GM18502 (cell line): ENCODE measurements around the gene CCN6.
"Not testable (repeated sequence)": the region's sequence is repeated elsewhere in the genome, so short reads cannot be mapped to it uniquely, and the experiment has no call there.

Experiments
- ATAC-seq: cut with Tn5 transposase; IDR thresholded peaks from one replicate; pipeline ENCODE4 v1.9.1; 2021; ENCODE audit warnings: mild to moderate bottlenecking; ENCODE audit not compliant: unreplicated experiment, poor library complexity

The CCN6 gene

DNA sequence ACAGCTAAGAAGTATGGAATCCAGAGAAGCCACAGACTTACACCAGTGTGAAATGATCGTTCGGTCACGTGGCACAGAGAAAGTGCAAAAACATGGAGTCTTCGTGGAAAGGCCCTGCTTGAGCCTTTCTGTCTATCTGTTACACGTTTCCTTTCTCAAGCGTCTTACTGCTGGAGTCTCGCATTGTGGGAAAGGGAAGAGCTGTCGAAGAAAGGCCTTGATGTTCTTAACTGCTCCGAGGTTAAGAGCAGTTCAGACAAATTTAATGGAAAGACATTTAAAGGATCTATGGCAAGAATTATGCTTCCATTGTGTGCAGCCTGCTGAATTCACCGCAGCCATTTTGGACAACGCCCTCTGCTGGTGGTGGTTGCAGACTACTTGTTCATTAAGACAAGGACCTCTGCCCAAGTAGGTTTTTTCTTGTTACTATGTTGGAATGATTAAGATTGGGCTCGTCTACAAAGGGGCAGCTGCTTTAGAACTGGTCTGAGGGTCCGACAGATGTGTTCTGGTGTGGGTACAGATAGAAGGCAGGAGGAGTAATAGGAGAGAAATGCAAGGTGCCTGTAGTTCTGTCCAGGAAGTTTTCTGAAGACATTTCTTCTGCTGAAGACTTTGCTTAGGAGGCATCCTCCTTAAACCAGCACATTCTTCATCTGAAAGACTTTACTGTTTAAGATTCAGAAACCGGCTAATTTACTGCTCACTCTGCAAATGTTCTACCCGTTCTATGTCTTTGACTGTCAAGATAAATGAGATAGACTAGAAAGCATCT lies 24.7 kb upstream of the CCN6 start:
- no peak for ATAC-seq

DNA sequence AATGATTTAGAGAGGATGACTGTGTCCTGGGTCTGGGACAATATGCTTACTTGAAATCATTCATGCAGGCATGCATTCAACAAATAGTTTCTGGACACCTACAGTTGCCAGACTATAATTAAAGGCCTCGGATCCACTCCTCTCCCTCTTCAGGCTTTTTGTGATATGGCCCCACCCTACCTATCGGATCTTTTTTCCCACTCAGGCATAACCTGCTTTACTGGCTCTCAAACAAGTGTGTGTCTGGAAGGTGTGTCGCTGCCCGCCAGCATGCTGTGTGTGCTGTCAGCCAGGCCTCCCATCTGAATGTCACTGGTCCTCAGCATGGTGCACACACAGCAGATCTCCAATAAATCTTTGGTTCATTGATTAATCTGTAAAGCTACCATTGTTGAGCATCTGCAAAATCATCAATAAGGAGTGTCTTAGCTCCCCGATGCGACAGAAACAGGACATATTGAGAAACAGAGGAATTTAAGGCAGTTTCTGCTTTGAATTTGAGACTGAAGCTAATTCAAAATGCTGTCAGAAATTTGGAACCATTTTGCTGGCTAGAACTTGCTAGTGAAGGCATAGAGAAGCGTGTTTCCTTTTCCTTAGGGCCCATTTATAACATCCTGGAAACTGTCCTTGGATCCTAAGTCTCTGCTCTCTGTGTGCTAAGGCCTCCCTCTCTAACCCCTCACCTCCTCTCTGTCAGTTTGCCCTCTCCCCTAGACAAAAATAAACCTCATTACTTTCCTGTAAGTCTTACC lies 23.5 kb upstream of the CCN6 start:
- ATAC-seq = no peak

DNA sequence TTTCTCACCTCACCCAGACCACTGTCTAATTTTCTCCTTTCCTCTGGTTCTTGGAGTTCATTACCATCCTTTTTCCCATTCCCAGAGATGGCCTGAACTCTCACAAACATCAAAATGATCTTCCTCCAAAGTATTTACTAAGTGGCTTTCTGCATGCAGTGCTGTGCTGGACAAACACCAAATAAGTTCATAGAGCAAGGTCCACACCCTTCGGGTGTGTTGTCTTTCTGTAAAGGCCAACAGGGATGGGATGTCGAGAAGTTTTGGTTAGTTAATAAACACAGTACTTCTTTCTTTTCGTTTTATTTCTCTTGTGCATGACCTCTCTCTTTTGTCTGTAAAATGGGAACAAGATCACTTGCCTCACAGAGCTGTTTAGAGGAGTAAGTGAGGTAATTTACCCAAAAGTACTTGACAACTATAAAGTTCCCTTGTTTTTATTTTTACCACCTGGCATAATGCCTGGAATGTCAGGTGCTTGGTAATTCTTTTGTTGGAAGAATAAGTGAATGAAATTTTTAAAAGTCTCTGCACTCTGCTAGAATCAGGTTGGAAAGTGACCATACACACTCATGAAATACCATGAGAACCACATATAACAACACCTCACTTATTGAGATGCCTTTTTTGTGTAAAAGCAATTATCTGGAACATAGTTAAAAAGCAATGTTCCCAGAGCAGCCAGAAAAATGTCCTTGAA lies 22.8 kb upstream of the CCN6 start:
- no peak for ATAC-seq

DNA sequence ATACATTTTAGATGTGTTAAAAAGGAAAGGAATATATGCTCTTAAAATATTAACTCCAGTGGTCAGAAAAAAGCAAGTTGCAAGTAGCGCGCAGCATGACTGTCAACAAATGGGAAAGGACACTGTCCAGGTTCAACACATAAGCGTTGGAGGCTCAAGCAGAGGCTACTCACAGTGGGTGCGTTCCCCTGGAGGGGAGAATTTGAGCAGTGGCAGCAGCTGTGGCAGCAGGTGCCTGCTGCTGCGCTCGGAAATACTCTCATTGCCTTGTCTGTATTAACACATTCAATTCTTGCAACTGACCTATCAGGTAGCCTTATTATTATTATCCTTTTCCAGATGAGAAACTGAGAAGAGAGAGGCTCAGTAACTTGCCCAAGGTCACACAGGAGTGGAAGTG lies 21.9 kb upstream of the CCN6 start:
- no peak for ATAC-seq

DNA sequence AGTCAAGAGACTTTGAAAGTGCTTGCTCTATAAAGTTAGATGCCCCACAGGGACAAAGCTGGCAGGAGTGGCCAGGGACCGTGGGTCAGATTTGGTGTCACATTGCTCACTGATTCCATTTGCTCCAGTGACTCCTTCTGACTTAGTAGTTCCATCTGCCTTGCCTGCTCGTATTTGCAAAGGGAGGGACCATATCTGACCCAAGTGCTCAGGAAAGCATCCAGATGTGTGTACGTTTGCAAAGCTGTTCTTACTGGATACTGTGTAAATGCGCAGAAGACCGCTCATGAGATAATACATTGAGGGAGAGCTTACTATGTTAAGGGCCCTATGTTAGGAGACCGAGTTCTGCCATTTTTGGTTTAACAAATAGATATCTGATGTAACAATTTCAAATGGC lies 21.2 kb upstream of the CCN6 start:
- ATAC-seq = no peak

DNA sequence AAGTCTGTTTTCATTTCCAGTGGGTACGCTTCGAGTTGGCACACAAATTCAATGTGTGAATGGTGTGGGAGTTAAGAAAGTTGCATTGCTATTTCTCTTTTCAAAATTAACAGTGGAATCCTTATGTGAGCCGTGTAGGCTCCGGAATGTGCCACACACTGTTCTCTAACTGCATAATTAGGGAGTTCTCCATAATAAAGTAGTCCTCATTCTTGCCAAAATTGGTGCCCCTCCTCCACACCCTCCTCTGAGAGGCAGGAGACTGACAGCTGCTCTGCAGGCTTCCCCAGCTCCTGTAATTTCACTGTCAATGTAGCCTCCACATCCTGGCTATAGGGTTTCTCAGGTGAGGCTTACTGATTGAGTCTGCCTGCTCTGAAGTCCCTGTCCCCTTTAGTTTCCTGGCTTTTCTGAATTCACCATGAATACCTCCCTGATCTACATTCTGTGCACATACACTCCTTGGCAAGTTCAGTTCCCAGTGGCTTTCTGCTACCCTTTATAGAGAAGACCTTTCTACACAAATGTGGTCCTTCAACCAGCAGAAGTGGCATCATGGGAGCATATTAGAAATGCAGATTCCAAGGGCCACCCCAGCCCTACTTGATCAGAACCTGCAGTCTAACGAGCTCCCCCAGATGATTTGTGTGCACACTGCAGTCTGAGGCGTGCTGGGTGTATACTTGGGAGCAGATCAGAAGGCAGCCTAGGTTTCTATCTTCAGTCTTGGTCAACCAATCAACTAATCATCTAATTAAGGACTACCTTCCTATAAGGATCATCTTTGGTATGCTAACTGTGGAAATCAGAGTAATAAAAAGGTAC lies 19.9 kb upstream of the CCN6 start:
- ATAC-seq = no peak

DNA sequence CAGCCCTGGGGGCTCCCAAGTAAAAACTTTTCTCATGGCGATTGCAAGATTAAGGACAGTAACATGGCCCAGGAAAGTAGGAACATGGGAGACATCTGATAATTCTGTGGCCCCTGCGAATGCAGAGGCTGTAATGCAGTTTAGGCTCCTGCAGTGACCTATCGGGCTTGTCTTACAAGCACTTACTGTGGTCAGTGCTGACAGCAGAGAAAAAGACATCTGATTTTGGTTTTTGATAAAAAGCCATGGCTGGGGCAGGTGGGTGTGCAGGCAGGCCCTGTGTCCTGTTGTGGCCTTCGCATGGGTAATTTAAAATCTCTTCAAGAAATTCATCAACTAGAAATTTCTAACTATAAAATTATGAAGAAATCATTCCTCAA lies 19.3 kb upstream of the CCN6 start:
- no peak for ATAC-seq

DNA sequence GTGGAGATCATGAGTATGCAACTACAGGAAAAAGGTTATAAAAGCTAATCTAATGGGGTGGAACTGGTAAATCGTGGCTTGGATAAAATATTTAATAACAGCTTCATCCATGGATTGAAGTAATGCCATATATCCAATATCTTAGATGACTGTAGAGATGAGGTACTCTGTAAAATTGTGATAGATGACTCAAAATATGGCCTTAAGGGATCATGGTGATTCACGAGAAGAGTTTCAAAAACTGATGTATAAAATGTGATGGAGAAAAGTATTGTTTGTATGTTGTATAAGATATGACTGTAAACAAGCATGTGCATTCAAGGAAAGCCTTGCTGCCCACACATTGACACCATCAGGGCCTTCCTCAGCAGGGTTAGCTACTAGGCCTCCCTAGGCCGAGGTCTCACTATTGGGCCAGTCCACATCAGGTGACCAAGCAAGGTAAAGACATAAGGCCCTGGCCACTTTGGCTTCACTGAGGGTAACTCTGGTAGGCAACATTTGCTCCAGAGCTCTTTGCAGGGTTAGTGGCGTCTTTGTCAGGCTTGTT lies 17.7 kb upstream of the CCN6 start:
- no peak for ATAC-seq

DNA sequence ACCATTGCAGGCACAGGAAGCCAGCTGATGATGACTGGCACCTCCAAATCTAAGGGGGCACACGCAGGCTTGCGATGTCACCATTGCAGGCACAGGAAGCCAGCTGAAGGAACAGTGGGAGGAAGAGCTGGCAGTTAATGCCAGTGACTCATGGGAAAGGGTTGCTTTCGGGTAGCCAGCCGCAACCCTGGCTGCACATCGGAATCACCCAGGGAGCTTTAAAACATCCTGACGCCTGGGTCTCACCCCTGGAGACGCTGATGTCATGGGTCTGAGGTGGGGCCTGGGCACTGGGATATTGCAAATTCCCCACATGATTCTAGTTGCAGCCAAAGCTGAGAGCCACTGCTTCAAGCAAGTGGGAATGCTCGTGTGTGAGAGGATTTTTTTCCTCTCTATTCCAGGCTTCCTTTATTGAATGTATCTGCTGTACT lies 16.1 kb upstream of the CCN6 start:
- ATAC-seq = no peak

DNA sequence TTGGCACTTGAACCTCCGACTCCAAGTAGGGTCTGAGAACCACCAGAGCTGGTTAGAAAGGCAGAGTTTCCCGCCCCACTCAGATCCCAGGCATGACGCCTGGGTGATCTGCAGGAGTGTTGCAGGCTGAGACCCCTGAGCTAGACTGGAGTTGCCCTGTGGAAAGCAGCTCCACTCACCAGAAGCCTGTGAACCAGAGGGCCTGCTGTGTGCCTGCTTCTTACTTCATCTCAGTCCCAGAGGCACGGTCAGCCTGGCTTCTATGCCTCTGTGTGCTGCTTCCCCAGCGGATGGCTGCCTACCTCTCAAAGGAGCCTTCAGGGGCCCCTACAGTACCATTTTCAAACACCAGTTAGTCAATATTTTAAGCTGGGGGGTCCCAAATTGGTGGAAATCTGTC lies 15.6 kb upstream of the CCN6 start:
- no peak for ATAC-seq

DNA sequence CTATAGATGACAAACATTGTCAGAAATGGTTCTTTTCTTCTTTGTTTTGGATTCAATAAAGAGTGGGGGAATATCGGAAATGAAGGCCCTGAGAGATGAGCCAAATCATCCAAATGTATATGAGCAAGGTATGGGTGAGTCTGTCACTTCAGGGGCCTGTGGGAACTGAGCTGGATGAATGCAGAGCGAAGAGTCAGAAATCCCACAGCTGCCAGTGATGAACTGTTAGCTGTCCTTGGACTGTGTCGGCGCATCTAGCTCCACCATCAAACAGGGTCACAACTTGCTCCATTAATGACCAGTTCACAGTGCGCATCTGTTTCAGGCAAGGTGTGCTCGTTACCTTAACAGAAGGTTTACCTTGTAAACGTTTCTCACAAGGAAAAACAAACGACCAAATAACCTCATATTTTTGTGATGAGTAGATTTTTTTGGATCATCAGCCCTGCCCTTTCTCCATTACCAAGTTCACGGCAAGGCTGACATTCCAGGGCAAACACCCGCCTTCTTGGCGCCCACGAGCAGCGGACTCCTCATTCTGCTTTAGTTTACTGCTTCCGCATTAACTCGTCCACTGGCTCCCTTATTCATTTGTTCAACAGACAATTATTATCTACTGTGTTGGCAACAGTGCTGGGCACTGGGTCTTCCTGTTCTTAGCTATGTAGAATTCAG lies 15.0 kb upstream of the CCN6 start:
- ATAC-seq = no peak

DNA sequence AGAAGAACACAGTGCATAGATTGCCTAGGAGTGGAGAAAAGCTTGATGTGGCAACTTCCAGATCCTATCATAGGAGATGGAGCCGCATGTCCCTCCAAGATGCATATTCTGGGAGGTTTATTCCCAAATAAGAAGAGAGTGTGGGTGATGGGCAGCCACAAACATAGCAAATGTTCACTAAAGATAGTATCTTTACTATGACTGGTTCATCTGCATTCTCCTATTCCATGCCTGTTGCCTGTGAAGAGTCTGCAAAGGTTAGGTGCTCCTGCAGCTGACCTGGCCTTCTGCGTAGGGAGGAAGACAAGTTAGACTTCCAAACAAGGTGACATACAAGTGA lies 14.5 kb upstream of the CCN6 start:
- no peak for ATAC-seq

DNA sequence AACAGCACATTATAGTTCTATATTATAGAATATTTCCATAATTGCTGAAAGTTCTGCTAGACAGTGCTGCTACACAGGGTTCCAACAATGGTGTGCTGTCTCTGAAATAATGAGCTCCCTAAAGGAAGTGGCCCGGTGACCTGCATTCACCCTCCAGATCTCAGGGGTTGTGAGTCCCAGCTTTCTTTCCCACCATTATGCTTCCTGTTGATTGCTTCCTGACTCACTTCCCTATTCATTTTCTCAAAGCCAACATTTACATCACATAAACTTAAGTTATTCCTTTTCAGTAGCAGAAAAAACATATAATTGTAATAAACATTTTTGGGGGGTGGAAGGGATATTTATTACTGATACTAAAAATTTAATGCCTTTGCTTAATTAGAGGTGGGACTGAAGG lies 12.9 kb upstream of the CCN6 start:
- no peak for ATAC-seq

DNA sequence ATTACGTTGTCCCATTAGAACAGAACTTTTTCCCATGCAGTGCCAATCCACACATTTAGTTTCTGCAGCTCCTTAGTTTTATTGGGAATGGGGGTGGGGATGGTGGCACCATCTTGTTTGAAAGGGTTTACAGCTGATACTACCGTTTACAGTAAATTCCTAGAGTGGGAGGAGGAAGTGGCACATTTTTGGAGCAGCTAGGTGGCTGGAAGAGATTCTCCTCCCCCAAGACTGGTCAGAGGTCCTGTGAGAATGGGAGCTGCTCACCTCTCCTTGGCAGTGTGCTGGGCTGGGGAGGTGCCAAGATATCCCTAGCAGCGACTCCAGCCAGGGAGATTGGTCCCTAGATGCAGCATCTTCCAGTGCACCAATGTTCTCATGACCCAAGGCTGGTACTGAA lies 12.4 kb upstream of the CCN6 start:
- ATAC-seq = no peak

DNA sequence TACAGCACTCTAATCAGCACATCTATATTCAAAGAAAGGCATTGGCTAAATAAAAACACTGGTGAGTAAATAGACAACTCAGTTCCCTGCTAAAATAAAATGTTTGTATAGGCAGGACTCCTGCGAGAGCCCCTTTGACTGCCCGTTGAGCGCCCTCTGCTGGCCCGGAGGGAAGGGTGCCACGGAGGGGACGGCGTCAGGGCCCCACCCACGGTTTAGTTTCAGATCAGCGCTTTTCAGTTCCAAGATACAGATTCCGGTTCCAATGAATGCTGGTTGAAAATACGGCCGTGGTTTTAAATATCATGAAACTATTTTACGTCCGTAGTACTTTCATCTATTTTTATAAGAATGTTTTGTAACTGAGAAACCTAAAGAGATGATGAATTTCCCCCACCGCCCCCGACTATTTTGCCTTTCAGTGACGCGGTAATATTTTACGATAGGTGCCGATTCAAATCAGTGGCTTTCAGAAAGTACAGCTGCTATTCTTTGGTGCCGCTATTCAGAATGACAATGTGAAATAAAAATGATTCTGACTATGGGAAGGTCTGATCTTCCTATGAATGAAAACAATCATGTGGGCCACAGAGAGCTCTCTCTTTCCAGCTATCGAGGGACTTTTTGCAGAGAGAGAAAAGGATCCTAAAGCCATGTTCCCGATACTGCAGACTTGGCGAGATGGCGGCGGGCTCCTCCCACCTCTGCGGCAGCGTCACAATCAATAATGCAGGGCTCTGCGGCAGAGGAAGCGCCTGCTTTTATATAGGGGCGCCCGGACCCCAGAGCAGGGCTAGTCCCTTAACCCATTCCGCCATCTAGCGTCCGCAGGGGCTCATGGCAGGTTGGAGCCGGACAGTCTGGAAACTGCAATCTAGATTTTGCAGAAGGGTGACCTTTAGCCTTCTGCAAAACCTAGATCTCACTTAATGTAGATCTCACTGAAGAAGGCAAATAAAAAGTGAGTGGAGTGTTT lies 10.6 kb upstream of the CCN6 start:
- ATAC-seq = peak; percentile 93

DNA sequence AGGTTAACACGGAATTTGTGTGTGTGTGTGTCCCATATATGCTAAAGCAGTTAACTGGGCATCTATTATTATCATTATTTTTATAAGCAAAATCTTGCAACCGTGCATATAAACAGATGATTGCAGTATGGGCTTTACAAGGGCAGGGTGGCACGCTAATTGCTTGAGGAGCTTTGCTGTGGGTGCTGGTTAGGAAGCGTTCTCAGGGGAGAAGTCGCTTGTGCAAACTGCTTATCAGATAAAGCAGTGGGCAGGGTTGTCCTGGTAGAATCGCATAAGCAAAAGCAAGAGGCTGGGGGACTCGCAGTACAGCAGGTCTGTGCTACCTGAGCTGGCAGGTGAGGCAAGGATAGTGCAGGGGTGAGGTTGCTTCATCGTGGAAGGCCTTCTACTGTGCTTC lies 9.7 kb upstream of the CCN6 start:
- ATAC-seq = no peak

DNA sequence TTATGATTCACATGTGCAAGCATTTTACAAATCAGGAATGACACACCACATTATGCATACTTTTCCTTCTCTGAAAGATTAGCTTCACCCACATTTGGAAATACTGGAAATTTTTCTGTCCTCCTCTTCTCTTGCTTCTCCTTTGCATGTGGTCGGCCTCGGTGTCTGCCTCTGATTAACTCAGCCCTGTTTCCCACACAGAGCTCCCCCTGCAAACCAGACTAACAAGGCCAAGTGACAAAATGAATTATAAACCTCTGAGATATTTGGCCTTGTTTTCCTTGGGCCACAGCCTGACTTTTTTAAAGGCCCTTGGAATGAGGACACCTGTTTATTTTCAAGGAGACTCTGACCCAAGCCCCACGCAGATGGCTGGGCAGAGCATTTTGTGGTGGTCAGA lies 9.0 kb upstream of the CCN6 start:
- no peak for ATAC-seq

DNA sequence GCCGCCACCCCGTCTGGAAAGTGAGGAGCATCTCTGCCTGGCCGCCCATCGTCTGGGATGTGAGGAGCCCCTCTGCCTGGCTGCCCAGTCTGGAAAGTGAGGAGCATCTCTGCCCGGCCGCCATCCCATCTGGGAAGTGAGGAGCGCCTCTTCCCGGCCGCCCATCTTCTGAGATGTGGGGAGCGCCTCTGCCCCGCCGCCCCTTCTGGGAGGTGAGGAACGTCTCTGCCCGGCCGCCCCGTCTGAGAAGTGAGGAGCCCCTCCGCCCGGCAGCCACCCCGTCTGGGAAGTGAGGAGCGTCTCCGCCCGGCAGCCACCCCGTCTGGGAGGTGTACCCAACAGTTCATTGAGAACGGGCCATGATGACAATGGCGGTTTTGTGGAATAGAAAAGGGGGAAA lies 6.4 kb upstream of the CCN6 start:
- ATAC-seq = not testable (repeated sequence)
